GM12864 (cell line): Measurements from ENCODE around the gene NOS1.
"Not testable (repeated sequence)": the region's sequence is repeated elsewhere in the genome, so short reads cannot be mapped to it uniquely, and the experiment has no call there.

Source experiments
- DNase-seq: peaks from one replicate; pipeline ENCODE4 v3.0.0-alpha.2; 2011; ENCODE audit warnings: low read depth
- H3K4me3 ChIP-seq: 2 replicates; pipeline ENCODE4 v1.5.1; 2011; ENCODE audit warnings: mild to moderate bottlenecking, low read depth, low read length, control low read depth
- CTCF ChIP-seq: IDR thresholded peaks from 2 replicates; pipeline ENCODE4 v1.5.1; 2011; ENCODE audit warnings: low read depth, mild to moderate bottlenecking, moderate library complexity, low read length, control low read depth, inconsistent platforms; ENCODE audit errors: missing control alignments

The NOS1 gene

GRCh38 chr12:117384735-117385134 is 23.3 kb upstream of the NOS1 start:
- no peak for DNase-seq
- H3K4me3 ChIP-seq: no peak overlapping the region
- TF ChIP-seq CTCF: no peak

- TF ChIP-seq CTCF: no peak
- no peak for DNase-seq
- no peak overlapping the region for H3K4me3 ChIP-seq
Observed at GRCh38 chr12:117380083-117380482, 18.7 kb upstream of the NOS1 start.

GRCh38 chr12:117377758-117378157 is 16.3 kb upstream of the NOS1 start:
- H3K4me3 ChIP-seq: no peak overlapping the region
- no peak for TF ChIP-seq CTCF
- DNase-seq: no peak

- no peak overlapping the region for H3K4me3 ChIP-seq
- TF ChIP-seq CTCF: no peak
- no peak for DNase-seq
Observed at GRCh38 chr12:117370588-117370987, 9.2 kb upstream of the NOS1 start.

GRCh38 chr12:117370000-117370399 is 8.6 kb upstream of the NOS1 start:
- not testable (repeated sequence) for DNase-seq, H3K4me3 ChIP-seq

GRCh38 chr12:117367006-117367638 is 5.7 kb upstream of the NOS1 start:
- DNase-seq: peak; percentile 31
- peak; percentile 92 for TF ChIP-seq CTCF
- H3K4me3 ChIP-seq: no peak overlapping the region

GRCh38 chr12:117365049-117365616 is 3.7 kb upstream of the NOS1 start:
- no peak overlapping the region for H3K4me3 ChIP-seq
- DNase-seq: no peak
- TF ChIP-seq CTCF: no peak
